ENCODE measurements around the gene STK35.

- TF ChIP-seq E2F1 (CRISPR knock-in tag; IDR thresholded peaks at IDR 0.05) (no peak), CTCF (IDR thresholded peaks at IDR 0.05 in 2 of 3, conservative IDR thresholded peaks at IDR 0.05 in 1 of 3; ENCODE audit: insufficient read depth in 2 of 3, low read depth in 1 of 3, low read length in 3 of 3) (no peak)
Observed at GRCh38 chr20:2122936-2123335, 21.3 kb downstream of the STK35 start.
